Skeletal muscle cell (primary cell): ENCODE results near the gene SNX14.
"Not testable (repeated sequence)": the region's sequence is repeated elsewhere in the genome, so short reads cannot be mapped to it uniquely, and the experiment has no call there.

Experiments used
- DNase-seq: peaks from one replicate; pipeline ENCODE4 v3.0.0-alpha.2; 2010; ENCODE audit warnings: low read depth
- H3K4me3 ChIP-seq: 2 replicates; pipeline ENCODE4 v1.5.1; 2011; ENCODE audit warnings: low read depth, mild to moderate bottlenecking, control low read depth, low read length, moderate library complexity

SNX14 gene

GRCh38 chr6:85593438-85594196 lies at the start of gene SNX14:
TSS of gene SNX14 (minus strand) at chr6:85593858. CDS start at chr6:85593718, 140 bp downstream.
- peak; percentile 81 for DNase-seq
- H3K4me3 ChIP-seq, result peak within 1 kb of the TSS; percentile 92

GRCh38 chr6:85642774-85643536 lies 49.3 kb upstream of the SNX14 start, which contains the start of gene SYNCRIP:
TSS of gene SYNCRIP (minus strand) at chr6:85642886. CDS start at chr6:85641439, 1,447 bp downstream.
- DNase-seq, result peak; percentile 97
- peak within 1 kb of the TSS; percentile 98 for H3K4me3 ChIP-seq

GRCh38 chr6:85641897-85642773 lies 48.5 kb upstream of the SNX14 start:
- DNase-seq, result no peak
- peak overlapping the region; percentile 98 for H3K4me3 ChIP-seq

- peak overlapping the region; percentile 98 for H3K4me3 ChIP-seq
- DNase-seq, result no peak
Observed at GRCh38 chr6:85641522-85641896, 47.9 kb upstream of the SNX14 start.

- no peak for DNase-seq
- H3K4me3 ChIP-seq, result peak overlapping the region; percentile 98
Observed at GRCh38 chr6:85640821-85641220, 47.2 kb upstream of the SNX14 start.

GRCh38 chr6:85637579-85637978 lies 43.9 kb upstream of the SNX14 start:
- DNase-seq, result no peak
- no peak overlapping the region for H3K4me3 ChIP-seq

GRCh38 chr6:85632164-85632942 lies 38.7 kb upstream of the SNX14 start:
- H3K4me3 ChIP-seq, result no peak overlapping the region
- DNase-seq, result no peak

GRCh38 chr6:85631117-85631516 lies 37.5 kb upstream of the SNX14 start:
- H3K4me3 ChIP-seq, DNase-seq: not testable (repeated sequence)

GRCh38 chr6:85628353-85628752 lies 34.7 kb upstream of the SNX14 start:
- no peak overlapping the region for H3K4me3 ChIP-seq
- no peak for DNase-seq

- no peak for DNase-seq
Observed at GRCh38 chr6:85620308-85620707, 26.6 kb upstream of the SNX14 start.

GRCh38 chr6:85614780-85615179 lies 21.1 kb upstream of the SNX14 start:
- no peak overlapping the region for H3K4me3 ChIP-seq
- DNase-seq, result no peak

More at GRCh38 chr6:85620308-85620707, 26.6 kb upstream of the SNX14 start:
- no peak overlapping the region for H3K4me3 ChIP-seq

GRCh38 chr6:85612690-85613474 lies 19.2 kb upstream of the SNX14 start:
- no peak for DNase-seq
- H3K4me3 ChIP-seq, result no peak overlapping the region

- DNase-seq, result no peak
- no peak overlapping the region for H3K4me3 ChIP-seq
Observed at GRCh38 chr6:85610182-85610895, 16.7 kb upstream of the SNX14 start.

GRCh38 chr6:85602100-85602499 lies 8.4 kb upstream of the SNX14 start:
- no peak overlapping the region for H3K4me3 ChIP-seq
- no peak for DNase-seq

GRCh38 chr6:85600713-85601313 lies 7.2 kb upstream of the SNX14 start:
- H3K4me3 ChIP-seq, result no peak overlapping the region
- no peak for DNase-seq

- DNase-seq, result no peak
Observed at GRCh38 chr6:85594197-85594930, 706 bp upstream of the SNX14 start.

GRCh38 chr6:85592033-85592432 lies 1.6 kb downstream of the SNX14 start:
- H3K4me3 ChIP-seq, result no peak overlapping the region
- no peak for DNase-seq

More at GRCh38 chr6:85594197-85594930, 706 bp upstream of the SNX14 start:
- H3K4me3 ChIP-seq, result peak overlapping the region; percentile 92
